NCI-H2196 treated with DMSO at 0.1 percent for 48 hours (cell line): ENCODE results near the gene FANCM.
"Not testable (repeated sequence)": the region's sequence is repeated elsewhere in the genome, so short reads cannot be mapped to it uniquely, and the experiment has no call there.

Experiments used
- DNase-seq: peaks from one replicate; lab custom pipeline; 2025; ENCODE audit not compliant: unreplicated experiment; lab: John Stamatoyannopoulos, UW

The FANCM gene

DNA sequence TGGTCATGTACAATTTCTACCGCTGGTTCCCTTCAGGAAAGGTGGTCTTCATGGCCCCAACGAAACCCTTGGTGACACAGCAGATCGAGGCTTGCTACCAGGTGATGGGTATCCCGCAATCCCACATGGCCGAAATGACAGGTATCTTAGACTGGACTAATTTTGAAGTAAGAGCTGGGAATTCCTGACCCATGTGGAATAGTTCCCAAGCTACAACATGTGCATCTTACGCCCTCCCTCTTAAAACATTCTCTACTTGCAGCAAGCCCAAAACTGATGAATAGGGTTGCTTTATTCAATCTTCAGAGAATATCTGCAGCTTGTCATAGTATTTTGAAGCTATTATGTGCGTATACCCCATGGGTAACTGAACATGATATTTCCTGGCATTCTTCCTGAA lies 669 bp downstream of the FANCM start:
- DNase-seq = no peak

GRCh38 chr14:45140661-45141187 lies 5.0 kb downstream of the FANCM start:
- DNase-seq = no peak

DNA sequence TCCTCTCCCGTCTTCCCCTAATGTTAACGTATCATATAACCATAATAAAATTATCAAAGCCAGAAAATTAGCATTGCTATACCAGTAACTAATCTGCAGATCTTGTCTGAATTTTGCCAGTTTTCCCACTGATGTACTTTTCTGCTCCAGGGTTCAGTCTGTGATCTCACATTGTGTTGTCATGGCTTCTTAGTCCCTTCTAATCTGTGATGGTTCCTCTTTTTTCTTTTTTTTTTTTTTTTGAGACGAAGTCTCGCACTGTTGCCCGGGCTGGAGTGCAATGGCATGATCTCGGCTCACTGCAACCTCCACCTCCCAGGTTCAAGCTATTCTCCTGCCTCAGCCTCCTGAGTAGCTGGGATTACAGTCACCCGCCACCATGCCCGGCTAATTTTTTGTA lies 6.4 kb downstream of the FANCM start:
- DNase-seq = not testable (repeated sequence)

- DNase-seq = no peak
These were observed 8.9 kb downstream of the FANCM start for GRCh38 chr14:45144658-45145057.

DNA sequence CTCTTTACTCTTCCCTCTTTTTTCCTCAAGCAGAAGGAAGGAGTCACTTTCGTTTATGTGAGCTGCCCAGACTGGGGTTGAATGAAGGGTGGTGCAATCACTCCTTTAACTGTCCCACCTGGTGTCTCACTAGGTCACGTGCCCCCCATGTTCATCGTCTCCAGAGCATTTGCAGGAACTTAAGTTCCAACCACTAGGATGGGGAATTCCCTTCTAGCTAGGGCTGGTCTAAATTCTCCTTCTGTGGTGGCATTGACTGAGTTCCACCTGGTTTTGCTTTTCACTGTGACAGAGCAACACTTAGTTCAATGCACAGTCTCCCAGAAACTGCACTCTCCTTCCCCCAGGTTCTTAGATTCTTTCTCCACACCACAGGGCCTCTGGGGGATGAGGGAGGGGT lies 9.5 kb downstream of the FANCM start:
- DNase-seq = no peak

- no peak for DNase-seq
These were observed 13.9 kb downstream of the FANCM start for GRCh38 chr14:45149602-45150001.

DNA sequence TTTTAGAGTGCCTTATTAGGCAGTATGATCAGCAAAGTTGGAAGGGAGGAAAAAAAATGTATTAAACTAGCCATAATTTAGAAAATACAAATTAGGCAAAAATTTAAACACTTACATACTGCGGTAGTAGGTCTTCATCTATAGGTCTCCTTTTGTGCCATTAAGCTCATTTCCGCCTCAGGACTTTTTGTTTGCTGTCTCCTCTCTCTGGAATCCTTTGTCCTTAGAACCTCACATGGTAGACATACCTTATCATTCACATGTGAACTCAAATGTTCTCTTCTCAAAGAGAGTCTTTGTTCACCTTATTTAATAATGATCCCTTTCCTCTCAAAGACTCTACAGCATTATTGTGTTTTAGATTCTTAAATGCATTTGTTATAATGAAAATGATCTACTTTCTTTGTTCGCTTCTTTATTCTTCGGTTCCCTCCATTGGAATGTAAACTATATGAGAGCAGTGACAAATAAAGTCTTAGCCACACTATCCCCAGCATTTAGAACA lies 14.7 kb downstream of the FANCM start:
- no peak for DNase-seq

DNA sequence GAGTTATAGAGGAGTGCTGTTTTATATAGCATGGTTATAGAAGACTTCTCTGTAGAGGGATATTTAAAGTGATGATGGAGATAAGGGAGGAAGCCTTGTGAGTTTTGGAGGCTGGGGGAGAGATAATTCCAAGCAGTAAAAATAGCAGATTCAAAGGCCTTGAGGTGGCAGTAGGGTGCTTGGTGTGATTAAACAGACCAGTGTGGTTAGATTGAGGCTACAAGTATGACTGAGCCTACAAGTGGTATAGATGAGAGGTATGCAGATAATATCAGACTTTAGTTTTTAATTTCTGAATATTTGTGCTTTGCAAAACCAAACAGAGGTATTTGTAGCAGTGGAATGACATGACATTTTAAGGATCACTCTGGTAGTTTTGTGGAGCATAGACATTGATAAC lies 20.3 kb downstream of the FANCM start:
- DNase-seq = no peak

- DNase-seq = no peak
These were observed 34.2 kb downstream of the FANCM start for GRCh38 chr14:45169906-45170305.

DNA sequence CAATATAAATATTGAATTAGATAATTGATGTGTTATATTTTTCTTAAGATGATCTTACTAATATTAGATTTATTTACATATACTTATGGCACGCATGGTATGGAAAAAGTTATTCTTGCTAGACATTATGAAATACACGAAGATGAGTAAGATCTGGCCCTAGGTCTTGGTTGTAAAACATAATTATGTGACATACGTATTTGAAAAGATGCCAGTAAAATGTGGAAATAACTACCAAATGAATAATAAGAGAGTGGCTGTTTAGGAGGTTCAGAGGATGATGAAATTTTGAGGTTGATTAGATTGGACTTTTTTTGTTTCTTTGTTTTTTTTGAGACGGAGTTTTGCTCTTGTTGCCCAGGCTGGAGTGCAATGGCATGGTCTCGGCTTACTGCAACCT lies 41.3 kb downstream of the FANCM start:
- no peak for DNase-seq

DNA sequence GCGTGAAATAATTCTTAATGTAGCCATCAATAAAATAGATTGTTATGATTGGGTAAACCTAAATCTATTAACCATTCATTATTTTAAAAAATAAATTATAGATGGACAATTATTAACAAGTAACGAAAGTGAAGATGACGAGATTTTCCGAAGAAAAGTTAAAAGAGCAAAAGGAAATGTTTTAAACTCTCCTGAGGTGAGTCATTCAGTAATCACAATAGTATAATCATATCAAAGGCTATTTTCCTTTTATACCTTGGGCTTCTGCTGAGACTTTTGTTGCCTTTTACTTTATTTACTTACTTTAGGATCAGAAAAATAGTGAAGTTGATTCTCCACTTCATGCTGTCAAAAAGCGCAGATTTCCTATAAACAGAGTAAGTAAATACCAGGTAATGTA lies 45.6 kb downstream of the FANCM start:
- DNase-seq = no peak

DNA sequence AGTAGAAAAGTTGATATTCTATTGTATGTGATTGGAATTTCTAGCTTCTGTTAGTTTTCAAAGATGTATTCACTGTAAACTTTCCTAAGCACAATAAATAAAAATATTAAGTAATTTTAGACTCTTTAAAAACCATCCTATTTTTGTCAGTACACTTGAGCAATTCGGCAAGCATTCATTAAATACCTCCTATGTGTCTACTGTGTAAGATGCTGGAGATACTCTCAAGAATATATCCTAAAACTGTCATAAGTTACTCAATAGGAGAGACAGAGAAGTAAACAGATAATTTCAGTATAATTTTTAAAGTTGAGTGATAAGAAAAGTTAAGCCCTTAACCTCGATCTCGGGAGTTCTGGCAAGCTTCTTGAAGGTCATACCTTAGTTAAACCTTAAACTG lies 46.1 kb downstream of the FANCM start:
- DNase-seq = no peak

DNA sequence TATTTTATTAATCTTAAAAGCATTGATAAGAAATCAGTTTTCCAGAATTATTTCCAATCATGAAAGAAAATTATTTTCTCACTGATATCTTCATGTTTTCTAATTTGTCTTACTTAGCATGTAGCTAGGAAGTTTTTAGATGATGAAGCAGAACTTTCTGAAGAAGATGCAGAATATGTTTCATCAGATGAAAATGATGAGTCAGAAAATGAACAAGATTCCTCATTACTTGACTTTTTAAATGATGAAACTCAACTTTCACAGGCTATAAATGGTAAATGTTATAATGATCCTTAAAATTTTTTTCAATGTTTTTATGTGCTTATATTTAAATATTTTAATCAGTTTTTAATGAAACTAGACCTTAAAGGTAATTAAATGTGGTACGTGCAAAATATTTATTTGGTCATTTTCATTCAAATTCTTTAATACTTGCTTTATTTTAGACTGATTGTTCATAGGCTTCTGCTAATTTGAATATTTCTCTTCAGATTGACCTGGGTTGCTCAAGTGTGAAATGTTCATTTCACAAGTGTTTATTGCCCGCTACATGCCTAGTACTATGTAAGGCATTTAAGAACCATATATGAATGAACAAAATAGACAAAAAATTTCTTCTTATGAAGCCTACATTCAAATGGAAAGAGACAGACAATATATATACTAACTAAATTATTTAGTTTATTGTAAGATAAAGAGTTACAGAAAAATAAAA lies 49.5 kb downstream of the FANCM start:
- no peak for DNase-seq

GRCh38 chr14:45194964-45195363 lies 59.2 kb downstream of the FANCM start:
- DNase-seq = no peak

- no peak for DNase-seq
These were observed 62.8 kb downstream of the FANCM start for GRCh38 chr14:45198551-45198950.

GRCh38 chr14:45199230-45199629 lies 63.5 kb downstream of the FANCM start:
- no peak for DNase-seq

DNA sequence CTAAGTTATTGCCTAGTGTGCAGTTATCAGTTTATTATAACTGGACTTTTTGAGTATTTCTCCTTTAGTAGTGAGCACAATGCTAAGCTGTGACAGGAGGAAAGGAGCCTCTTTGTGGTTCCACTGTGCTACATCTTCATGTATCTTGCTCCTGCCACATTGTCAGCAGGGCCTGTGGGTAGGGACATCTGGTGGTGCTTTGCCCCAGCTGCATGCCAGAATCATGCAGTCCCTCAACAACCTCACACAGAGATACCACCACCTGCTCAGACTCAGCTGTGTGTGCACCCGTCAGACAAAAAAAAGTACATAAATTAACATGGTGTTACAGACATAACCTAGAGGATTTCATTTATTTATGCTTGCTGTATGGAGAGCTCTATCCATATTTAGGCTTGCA lies 66.2 kb downstream of the FANCM start:
- DNase-seq = no peak

GRCh38 chr14:45204241-45204640 lies 68.5 kb downstream of the FANCM start:
- DNase-seq = no peak

DNA sequence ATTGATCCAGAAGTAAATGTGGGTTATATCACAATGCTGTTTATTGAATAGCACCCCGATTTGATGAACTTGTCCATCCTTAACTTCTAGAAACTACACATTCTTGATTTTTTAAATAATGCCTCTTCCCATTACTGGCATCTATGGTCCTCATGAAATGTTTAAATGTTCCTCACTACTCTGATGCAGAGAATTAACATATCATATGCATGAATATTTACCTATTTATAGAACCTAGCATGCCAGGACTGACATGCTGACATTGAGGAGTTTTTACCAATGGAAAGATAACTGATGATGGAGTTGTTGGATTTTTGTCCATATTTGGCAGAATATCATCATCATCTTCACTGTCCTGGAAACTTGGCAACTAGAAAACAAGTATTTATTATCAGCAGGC lies 74.4 kb downstream of the FANCM start:
- no peak for DNase-seq

DNA sequence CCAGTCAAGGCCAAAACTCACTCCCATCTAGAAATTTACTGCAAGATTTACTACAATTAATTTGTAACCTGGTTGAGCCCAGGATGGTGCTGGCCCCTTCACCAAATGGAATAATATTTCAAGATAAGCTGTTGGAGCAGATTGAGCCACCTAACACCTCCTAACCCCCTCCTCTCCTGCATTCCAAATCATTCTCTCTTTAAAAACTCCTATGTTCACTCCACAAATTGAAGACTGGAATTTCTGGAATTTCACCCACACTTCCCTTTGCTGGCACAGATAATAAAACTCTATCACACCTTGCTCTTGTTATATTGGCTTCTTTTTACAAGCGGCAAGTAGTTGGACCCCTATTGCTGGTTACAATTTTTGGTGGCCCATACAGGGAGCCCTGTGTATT lies 75.6 kb downstream of the FANCM start:
- no peak for DNase-seq

- DNase-seq = no peak
These were observed 76.5 kb downstream of the FANCM start for GRCh38 chr14:45212231-45212630.

DNA sequence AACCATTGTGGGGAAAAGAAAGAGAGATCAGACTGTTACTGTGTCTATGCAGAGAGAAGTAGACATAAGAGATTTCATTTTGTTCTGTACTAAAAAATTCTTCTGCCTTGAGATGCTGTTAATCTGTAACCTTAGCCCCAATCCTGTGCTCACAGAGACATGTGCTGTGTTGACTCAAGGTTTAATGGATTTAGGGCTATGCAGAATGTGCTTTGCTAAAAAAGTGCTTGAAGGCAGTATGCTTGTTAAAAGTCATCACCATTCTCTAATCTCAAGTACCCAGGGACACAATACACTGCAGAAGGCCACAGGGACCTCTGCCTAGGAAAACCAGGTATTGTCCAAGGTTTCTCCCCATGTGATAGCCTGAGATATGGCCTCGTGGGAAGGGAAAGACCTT lies 78.0 kb downstream of the FANCM start:
- DNase-seq = not testable (repeated sequence)

GRCh38 chr14:45214341-45214740 lies 78.6 kb downstream of the FANCM start:
- not testable (repeated sequence) for DNase-seq
